Stomach (tissue), 9 donors: Measurements from ENCODE around the gene ATF7IP. TPM values are rescaled to one million over a fixed set of nuclear protein-coding genes. Genes with fewer than 3 reads are reported as not detected.

ENCODE experiments used
- DNase-seq, 2 donors: peaks; one replicate each; pipeline versions ENCODE4 v3.0.0 to v3.0.0-alpha.2; 2013 to 2019
- H3K27ac ChIP-seq, 5 donors: fragments of 200-600 bp in 4 of 5; sonication (generic) in 4 of 5; one replicate each; pipeline ENCODE4 v1.5.1; 2013 to 2019; ENCODE audit warnings: mild to moderate bottlenecking in 1 of 5, moderate library complexity in 1 of 5
- H3K27me3 ChIP-seq, 3 donors: fragments of 200-600 bp; sonication (generic); one replicate each; pipeline ENCODE4 v1.5.1; 2017 to 2019; ENCODE audit warnings: mixed run types in 1 of 3
- H3K36me3 ChIP-seq, 4 donors: fragments of 200-600 bp; sonication (generic); 1 replicate in 3 of 4; 2 replicates in 1 of 4; pipeline ENCODE4 v1.5.1; 2016 to 2019
- H3K4me1 ChIP-seq, 4 donors: fragments of 200-600 bp; sonication (generic); one replicate each; pipeline ENCODE4 v1.5.1; 2016 to 2019
- H3K4me3 ChIP-seq, 4 donors: fragments of 200-600 bp; sonication (generic) in 3 of 4; one replicate each; pipeline ENCODE4 v1.5.1; 2016 to 2019; ENCODE audit warnings: mild to moderate bottlenecking in 1 of 4
- H3K9me3 ChIP-seq, 4 donors: fragments of 200-600 bp; sonication (generic); one replicate each; pipeline ENCODE4 v1.5.1; 2016 to 2019
- EP300 ChIP-seq: sonication (generic); formaldehyde crosslinking; IDR thresholded peaks from one replicate; pipeline ENCODE4 v1.6.1; 2017; ENCODE audit warnings: antibody characterized with exemption
- POLR2A ChIP-seq, 4 donors: fragments of 450-650 bp; IDR thresholded peaks; one replicate each; pipeline ENCODE4 v1.6.1; 2016; ENCODE audit warnings: antibody characterized with exemption in 4 of 4, control low read depth in 2 of 4, mild to moderate bottlenecking in 1 of 4, moderate library complexity in 1 of 4
- POLR2AphosphoS5 ChIP-seq, 3 donors: sonication (generic); formaldehyde crosslinking; IDR thresholded peaks; one replicate each; pipeline ENCODE4 v1.6.1; 2016; ENCODE audit warnings: antibody characterized with exemption in 3 of 3
- WGBS, 5 donors: extraction: QIAGEN DNeasy Blood & Tissue Kit in 3 of 5; methylation state at CpG; one replicate each; pipeline versions ENCODE4 v1.1.5 to v1.1.7; 2013 to 2018; 5-methylcytosine and 5-hydroxymethylcytosine counted together
- intact Hi-C: fragments of 100-400 bp; cut with DNase I; formaldehyde crosslinking; loops from one replicate; pipeline ENCODE4 v1.15.1; 2023; ENCODE audit warnings: low total_unique reads
- polyA plus RNA-seq, 3 donors: library from polyadenylated mRNA; stranded (reverse); fragments of 200-250 nt; gene quantifications; one replicate each; pipeline ENCODE4 v1.2.3, GENCODE V29; 2013
- total RNA-seq, 5 donors: library from RNA; depleted of rRNA; stranded (reverse); fragments of >200 nt; gene quantifications; one replicate each; pipeline versions ENCODE4 v1.1.0 to v1.2.3, GENCODE V29; 2014 to 2016
- TF ChIP-seq, protein P1 (sequence below), 7 experiments: fragments of 450-650 bp in 4 of 7; fragments of 200-600 bp in 3 of 7; sonication (generic) in 3 of 7; IDR thresholded peaks; one replicate each; pipeline ENCODE4 v1.5.1; 2016 to 2019; ENCODE audit warnings: antibody characterized with exemption in 7 of 7, control low read depth in 2 of 7, mild to moderate bottlenecking in 1 of 7
- donor health status: healthy with polysubstance abuse.
- donor health status: Bipolar disorder and iron deficiency.
- donor health status: healthy.

The ATF7IP gene
- total and polyA plus RNA-seq, 8 donors: 4.9 to 91.0 (median 49.8) TPM

DNA sequence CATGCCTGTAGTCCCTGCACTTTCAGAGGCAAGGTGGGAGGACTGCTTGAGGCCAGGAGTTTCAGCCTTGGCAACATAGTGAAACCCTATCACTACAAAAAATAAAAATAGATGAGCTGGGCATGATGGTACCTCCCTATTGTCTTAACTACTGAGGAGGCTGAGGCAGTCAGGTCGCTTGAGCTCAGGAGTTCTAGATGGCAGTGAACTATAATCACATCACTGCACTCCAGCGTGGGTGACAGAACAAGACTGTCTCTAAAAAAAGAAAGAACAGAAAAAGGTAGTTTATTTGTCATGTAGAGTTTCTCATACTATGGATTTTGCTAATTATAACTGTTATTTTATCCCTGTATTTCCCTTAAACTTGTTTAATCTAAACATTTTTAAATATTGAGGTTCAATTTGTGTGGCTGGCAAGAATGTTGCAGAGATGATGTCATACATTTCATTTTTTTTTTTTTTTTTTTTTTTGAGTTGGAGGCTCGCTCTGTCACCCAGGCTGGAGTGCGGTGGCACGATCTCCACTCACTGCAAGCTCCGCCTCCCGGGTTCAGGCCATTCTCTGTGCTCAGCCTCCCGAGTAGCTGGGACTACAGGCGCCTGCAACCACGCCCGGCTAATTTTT lies 39.7 kb upstream of the ATF7IP start:
- Histone ChIP-seq H3K4me3 (no peak overlapping the region), H3K27me3 (no peaks in the 10 kb centered on the region), H3K9me3 (peaks cover 0 to 3% (median 0%) of the 10 kb centered on the region in 4 donors), H3K27ac (no peak overlapping the region), H3K4me1 (no peaks in the 10 kb centered on the region), H3K36me3 (no peaks in the 10 kb centered on the region)
- DNase-seq: no peak
- TF ChIP-seq EP300 (no peak), POLR2A (IDR thresholded peaks at IDR 0.05) (no peak), POLR2AphosphoS5 (IDR thresholded peaks at IDR 0.05) (no peak)
- TF ChIP-seq, protein P1, sequence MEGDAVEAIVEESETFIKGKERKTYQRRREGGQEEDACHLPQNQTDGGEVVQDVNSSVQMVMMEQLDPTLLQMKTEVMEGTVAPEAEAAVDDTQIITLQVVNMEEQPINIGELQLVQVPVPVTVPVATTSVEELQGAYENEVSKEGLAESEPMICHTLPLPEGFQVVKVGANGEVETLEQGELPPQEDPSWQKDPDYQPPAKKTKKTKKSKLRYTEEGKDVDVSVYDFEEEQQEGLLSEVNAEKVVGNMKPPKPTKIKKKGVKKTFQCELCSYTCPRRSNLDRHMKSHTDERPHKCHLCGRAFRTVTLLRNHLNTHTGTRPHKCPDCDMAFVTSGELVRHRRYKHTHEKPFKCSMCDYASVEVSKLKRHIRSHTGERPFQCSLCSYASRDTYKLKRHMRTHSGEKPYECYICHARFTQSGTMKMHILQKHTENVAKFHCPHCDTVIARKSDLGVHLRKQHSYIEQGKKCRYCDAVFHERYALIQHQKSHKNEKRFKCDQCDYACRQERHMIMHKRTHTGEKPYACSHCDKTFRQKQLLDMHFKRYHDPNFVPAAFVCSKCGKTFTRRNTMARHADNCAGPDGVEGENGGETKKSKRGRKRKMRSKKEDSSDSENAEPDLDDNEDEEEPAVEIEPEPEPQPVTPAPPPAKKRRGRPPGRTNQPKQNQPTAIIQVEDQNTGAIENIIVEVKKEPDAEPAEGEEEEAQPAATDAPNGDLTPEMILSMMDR (IDR thresholded peaks at IDR 0.05): no peak
- intact Hi-C loops: no loop called here
- WGBS, 5 donors: 86 to 95% (median 93%) methylated on average over 11 of the region's 11 CpGs

GRCh38 chr12:14326699-14327098 lies 38.8 kb upstream of the ATF7IP start:
- no peak overlapping the region for H3K4me3 ChIP-seq
- no peak for DNase-seq
- 89 to 97% (median 95%) methylated on average over 5 of the region's 5 CpGs for WGBS, 5 donors
- intact Hi-C loops: no loop called here
- no peaks in the 10 kb centered on the region for H3K36me3 ChIP-seq
- H3K27ac ChIP-seq: no peak overlapping the region
- peaks cover 0 to 8% (median under 1%) of the 10 kb centered on the region in 4 donors for H3K9me3 ChIP-seq
- TF ChIP-seq EP300 (no peak), POLR2AphosphoS5 (IDR thresholded peaks at IDR 0.05) (no peak), POLR2A (IDR thresholded peaks at IDR 0.05) (no peak)
- TF ChIP-seq, protein P1 (IDR thresholded peaks at IDR 0.05): no peak
- H3K4me1 ChIP-seq: no peaks in the 10 kb centered on the region
- H3K27me3 ChIP-seq: no peaks in the 10 kb centered on the region

- no peaks in the 10 kb centered on the region for H3K27me3 ChIP-seq
- TF ChIP-seq EP300 (no peak), POLR2A (IDR thresholded peaks at IDR 0.05) (no peak), POLR2AphosphoS5 (IDR thresholded peaks at IDR 0.05) (no peak)
- TF ChIP-seq, protein P1 (IDR thresholded peaks at IDR 0.05): no peak
- no peaks in the 10 kb centered on the region for H3K4me1 ChIP-seq
- intact Hi-C loops: no loop called here
- peak in 1 of 2 donors; percentile 7 for DNase-seq
- H3K4me3 ChIP-seq: no peak overlapping the region
- no peak overlapping the region for H3K27ac ChIP-seq
- no peaks in the 10 kb centered on the region for H3K36me3 ChIP-seq
- H3K9me3 ChIP-seq: peaks cover 0 to 18% (median 10%) of the 10 kb centered on the region in 4 donors
- 42 to 70% (median 60%) methylated on average over 1 of the region's 1 CpG for WGBS, 5 donors
Observed at GRCh38 chr12:14327711-14328110, 37.8 kb upstream of the ATF7IP start.

DNA sequence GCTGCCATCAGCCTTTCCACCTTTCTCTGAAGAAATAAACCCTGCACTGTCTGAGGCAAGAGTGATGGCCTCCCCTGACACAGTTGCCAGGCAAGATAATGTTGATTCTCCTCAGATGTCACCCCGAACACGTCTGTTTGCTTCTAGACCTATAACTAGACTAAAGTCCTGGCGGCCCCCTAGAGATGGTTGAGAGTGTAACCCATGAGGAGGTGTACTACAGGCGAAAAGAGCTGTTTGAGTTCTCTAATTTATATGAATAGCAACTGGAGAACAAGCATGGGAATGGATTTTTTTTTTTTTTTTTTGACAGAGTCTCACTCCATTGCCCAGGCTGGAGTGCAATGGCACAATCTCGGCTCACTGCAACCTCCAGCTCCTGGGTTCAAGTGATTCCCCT lies 33.0 kb upstream of the ATF7IP start:
- no peak for DNase-seq
- peaks cover 3 to 39% (median 25%) of the 10 kb centered on the region in 4 donors for H3K9me3 ChIP-seq
- H3K27ac ChIP-seq: no peak overlapping the region
- intact Hi-C loops: no loop called here
- TF ChIP-seq POLR2A (IDR thresholded peaks at IDR 0.05): no peak
- TF ChIP-seq EP300: no peak
- TF ChIP-seq POLR2AphosphoS5 (IDR thresholded peaks at IDR 0.05): no peak
- TF ChIP-seq, protein P1 (IDR thresholded peaks at IDR 0.05): no peak
- no peaks in the 10 kb centered on the region for H3K4me1 ChIP-seq
- H3K4me3 ChIP-seq: no peak overlapping the region
- H3K27me3 ChIP-seq: no peaks in the 10 kb centered on the region
- no peaks in the 10 kb centered on the region for H3K36me3 ChIP-seq
- 80 to 94% (median 89%) methylated on average over 5 of the region's 5 CpGs for WGBS, 5 donors
